ENCODE measurements around the gene NUMA1. TPM values are rescaled to one million over a fixed set of nuclear protein-coding genes. Genes with fewer than 3 reads are reported as not detected.
A peak's percentile ranks its signal among the peaks of the same experiment; 100 is the strongest.

Gene NUMA1
- total and polyA plus RNA-seq, 12 donors: 54.1 to 159 (median 83.4) TPM

- TF ChIP-seq CTCF (IDR thresholded peaks at IDR 0.05): no peak
These were observed 20.1 kb upstream of the NUMA1 start for GRCh38 chr11:72100462-72100861.

GRCh38 chr11:72100009-72100408 lies 19.7 kb upstream of the NUMA1 start:
- no peak for ATAC-seq
- Histone ChIP-seq H3K9me3 (no peaks in the 10 kb centered on the region), H3K27ac (peak overlapping the region in 2 of 10 donors; percentile 19 to 99), H3K4me1 (peaks cover 6 to 51% (median 38%) of the 10 kb centered on the region in 9 donors), H3K27me3 (no peaks in the 10 kb centered on the region), H3K36me3 (peaks cover 0 to 67% (median 19%) of the 10 kb centered on the region in 9 donors), H3K4me3 (no peak overlapping the region)
- intact Hi-C loops (cut with DNase I): loop anchor here in 1 of 10 donors (10.0 kb wide), 1 partner anchor 335 kb away; the partner anchor contains the start of gene CLPB
- WGBS, 2 donors: 87 to 92% methylated on average over 3 of the region's 3 CpGs
- no peak for TF ChIP-seq CTCF (IDR thresholded peaks at IDR 0.05)
- DNase-seq: no peak

More at GRCh38 chr11:72100462-72100861, 20.1 kb upstream of the NUMA1 start:
- Histone ChIP-seq H3K27me3 (no peaks in the 10 kb centered on the region), H3K4me1 (peaks cover 6 to 51% (median 38%) of the 10 kb centered on the region in 9 donors), H3K4me3 (no peak overlapping the region), H3K27ac (peak overlapping the region in 3 of 10 donors; percentile 16 to 99 (median 19)), H3K9me3 (no peaks in the 10 kb centered on the region), H3K36me3 (peaks cover 0 to 62% (median 19%) of the 10 kb centered on the region in 9 donors)
- DNase-seq (no peak), ATAC-seq (no peak)
- intact Hi-C loops (cut with DNase I): loop anchor here in 1 of 10 donors (10.0 kb wide), 1 partner anchor 334 kb away; the partner anchor contains the start of gene CLPB
- 88 to 95% methylated on average over 1 of the region's 1 CpG for WGBS, 2 donors

- Histone ChIP-seq H3K4me3 (no peak overlapping the region), H3K27ac (no peak overlapping the region), H3K4me1 (peaks cover 6 to 45% (median 36%) of the 10 kb centered on the region in 9 donors), H3K27me3 (no peaks in the 10 kb centered on the region), H3K9me3 (no peaks in the 10 kb centered on the region), H3K36me3 (peaks cover 0 to 79% (median 22%) of the 10 kb centered on the region in 9 donors)
- 95 to 99% methylated on average over 3 of the region's 3 CpGs for WGBS, 2 donors
- TF ChIP-seq CTCF (IDR thresholded peaks at IDR 0.05): no peak
- no peak for ATAC-seq
- intact Hi-C loops (cut with DNase I): loop anchor here in 1 of 10 donors (5.0 kb wide), 1 partner anchor 884 kb away; no protein-coding TSS in a partner anchor
- DNase-seq: no peak
These were observed 18.4 kb upstream of the NUMA1 start for GRCh38 chr11:72098741-72099140.

GRCh38 chr11:72091292-72091691 lies 10.9 kb upstream of the NUMA1 start:
- intact Hi-C loops (cut with DNase I): loop anchor here (1.0 to 5.0 kb wide), 8 partner anchors 51 to 114 kb away; no protein-coding TSS in a partner anchor
- Histone ChIP-seq H3K9me3 (no peaks in the 10 kb centered on the region), H3K27me3 (no peaks in the 10 kb centered on the region), H3K27ac (peak overlapping the region in 5 of 10 donors; percentile 28 to 67 (median 49)), H3K4me1 (peaks cover 0 to 22% (median 12%) of the 10 kb centered on the region in 9 donors), H3K36me3 (peaks cover 0 to 71% (median 9%) of the 10 kb centered on the region in 9 donors), H3K4me3 (no peak overlapping the region)
- DNase-seq: peak; percentile 55 to 80
- WGBS, 2 donors: 33 to 34% methylated on average over 4 of the region's 4 CpGs
- ATAC-seq: peak; percentile 87 to 94 (median 92)
- peak; percentile 71 to 95 (median 88) for TF ChIP-seq CTCF (IDR thresholded peaks at IDR 0.05)

Data from heart right ventricle (tissue), 16 donors.